ENCODE results near the gene COBLL1.

COBLL1 gene

GRCh38 chr2:164655750-164656149 lies 185.9 kb downstream of the COBLL1 start:
- no peak for DNase-seq (ENCODE audit: low read depth)
- TF ChIP-seq CTCF (conservative IDR thresholded peaks at IDR 0.05; ENCODE audit: low read depth, low read length) = no peak
- no peak overlapping the region for H3K4me3 ChIP-seq (ENCODE audit: low read length)

GRCh38 chr2:164655336-164655735 lies 186.3 kb downstream of the COBLL1 start:
- H3K4me3 ChIP-seq (ENCODE audit: low read length) = no peak overlapping the region
- TF ChIP-seq CTCF (conservative IDR thresholded peaks at IDR 0.05; ENCODE audit: low read depth, low read length) = no peak
- DNase-seq (ENCODE audit: low read depth) = no peak

GRCh38 chr2:164651361-164651760 lies 190.3 kb downstream of the COBLL1 start:
- no peak for DNase-seq (ENCODE audit: low read depth)
- H3K4me3 ChIP-seq (ENCODE audit: low read length) = no peak overlapping the region
- TF ChIP-seq CTCF (conservative IDR thresholded peaks at IDR 0.05; ENCODE audit: low read depth, low read length) = no peak

- DNase-seq (ENCODE audit: low read depth) = no peak
- no peak for TF ChIP-seq CTCF (conservative IDR thresholded peaks at IDR 0.05; ENCODE audit: low read depth, low read length)
- H3K4me3 ChIP-seq (ENCODE audit: low read length) = no peak overlapping the region
Observed at GRCh38 chr2:164644036-164644700, 197.5 kb downstream of the COBLL1 start.

GRCh38 chr2:164642946-164643555 lies 198.6 kb downstream of the COBLL1 start:
- DNase-seq (ENCODE audit: low read depth) = no peak
- TF ChIP-seq CTCF (conservative IDR thresholded peaks at IDR 0.05; ENCODE audit: low read depth, low read length) = no peak
- no peak overlapping the region for H3K4me3 ChIP-seq (ENCODE audit: low read length)

- DNase-seq (ENCODE audit: low read depth) = no peak
- TF ChIP-seq CTCF (conservative IDR thresholded peaks at IDR 0.05; ENCODE audit: low read depth, low read length) = no peak
- no peak overlapping the region for H3K4me3 ChIP-seq (ENCODE audit: low read length)
Observed at GRCh38 chr2:164642268-164642667, 199.4 kb downstream of the COBLL1 start.
